Endothelial cell of umbilical vein (primary cell): ENCODE data around the gene TXNDC2. TPM values are rescaled to one million over a fixed set of nuclear protein-coding genes. Genes with fewer than 3 reads are reported as not detected.

Experiments
- BruUV-seq: library from RNA; stranded (reverse); fragments of 400-500 nt; replicated peaks from 2 replicates; lab custom pipeline; 2021; lab: Mats Ljungman, UMichigan
- CTCF ChIA-PET: fragments of 300-600, 350-600 bp; sonication (Branson Sonifier 250); formaldehyde crosslinking; loops from one replicate; lab custom pipeline; 2021; ENCODE audit warnings: antibody characterized with exemption, inconsistent platforms; lab: Charles Lee
- POLR2A ChIA-PET: fragments of 300-600, 350-600 bp; sonication (Branson Sonifier 250); formaldehyde crosslinking; loops from one replicate; lab custom pipeline; 2021; ENCODE audit warnings: antibody characterized with exemption, inconsistent platforms; lab: Charles Lee
- DNase-seq: peaks from one replicate; pipeline ENCODE4 v3.0.0-alpha.2; 2011; ENCODE audit warnings: low read depth, low spot score
- FAIRE-seq: peaks from 2 replicates; lab custom pipeline; 2011; peaks lifted over from hg19 to GRCh38; lab: Jason Lieb, UNC
- H2AFZ ChIP-seq: 2 replicates; pipeline ENCODE4 v1.6.0; 2012; ENCODE audit warnings: low read depth, low read length, control low read depth, inconsistent platforms
- H3K27ac ChIP-seq: 2 replicates; pipeline ENCODE4 v1.5.1; 2011; ENCODE audit warnings: low read depth, mild to moderate bottlenecking, control low read depth, low read length, moderate library complexity; ENCODE audit not compliant: insufficient read depth
- H3K27me3 ChIP-seq, 2 experiments: 2 replicates each; pipeline versions ENCODE4 v1.6.0 to v1.6.1; 2011; ENCODE audit warnings: low read length in 2 of 2, mixed read lengths in 1 of 2; ENCODE audit not compliant: control insufficient read depth in 2 of 2, insufficient read depth in 2 of 2
- H3K36me3 ChIP-seq, 2 experiments: 2 replicates in 1 of 2; 3 replicates in 1 of 2; pipeline ENCODE4 v1.5.1; 2011; ENCODE audit warnings: low read length in 2 of 2, mild to moderate bottlenecking in 1 of 2, moderate library complexity in 1 of 2; ENCODE audit not compliant: control insufficient read depth in 2 of 2, insufficient read depth in 2 of 2; ENCODE audit errors: extremely low read depth in 1 of 2
- H3K4me1 ChIP-seq: 3 replicates; pipeline ENCODE4 v1.5.1; 2011; ENCODE audit warnings: mild to moderate bottlenecking, low read length; ENCODE audit not compliant: control insufficient read depth, insufficient read depth; ENCODE audit errors: extremely low read depth
- H3K4me2 ChIP-seq: 2 replicates; pipeline ENCODE4 v1.6.1; 2011; ENCODE audit warnings: low read length, control low read depth, mixed read lengths; ENCODE audit not compliant: insufficient read depth
- H3K4me3 ChIP-seq, 3 experiments: fragments of 200-600 bp in 1 of 3; sonication (generic), shearing (Covaris generic) in 1 of 3; replicated peaks in 1 of 3; 2 replicates each; pipeline ENCODE4 v1.5.1; 2011 to 2016; ENCODE audit warnings: control low read depth in 3 of 3, low read length in 3 of 3, mild to moderate bottlenecking in 2 of 3, inconsistent platforms in 1 of 3, low read depth in 1 of 3, moderate library complexity in 1 of 3; ENCODE audit not compliant: insufficient read depth in 1 of 3
- H3K79me2 ChIP-seq: 2 replicates; pipeline ENCODE4 v1.6.0; 2012; ENCODE audit warnings: low read length, inconsistent platforms; ENCODE audit not compliant: control insufficient read depth, insufficient read depth
- H3K9ac ChIP-seq: replicated peaks from 2 replicates; pipeline ENCODE3; 2011; ENCODE audit warnings: low read length, control low read depth; ENCODE audit not compliant: insufficient read depth; ENCODE audit errors: extremely low read depth
- H3K9me1 ChIP-seq: replicated peaks from 3 replicates; pipeline ENCODE4 v1.6.0; 2011; ENCODE audit warnings: mild to moderate bottlenecking, low read length; ENCODE audit not compliant: control insufficient read depth, insufficient read depth; ENCODE audit errors: extremely low read depth
- H3K9me3 ChIP-seq: replicated peaks from 2 replicates; pipeline ENCODE4 v1.5.1; 2012; ENCODE audit warnings: low read length, inconsistent platforms; ENCODE audit not compliant: control insufficient read depth, insufficient read depth
- H4K20me1 ChIP-seq: replicated peaks from 2 replicates; pipeline ENCODE3; 2011; ENCODE audit warnings: mild to moderate bottlenecking, low read length; ENCODE audit not compliant: control insufficient read depth, insufficient read depth; ENCODE audit errors: extremely low read depth
- CTCF ChIP-seq, 2 donors: IDR thresholded peaks; 1 replicate in 1 of 2; 2 replicates in 1 of 2; pipeline ENCODE4 v1.5.1; 2011; ENCODE audit warnings: low read length in 2 of 2, mild to moderate bottlenecking in 2 of 2, moderate library complexity in 2 of 2, control low read depth in 1 of 2, inconsistent platforms in 1 of 2, low read depth in 1 of 2; ENCODE audit not compliant: insufficient read depth in 1 of 2; ENCODE audit errors: extremely low read depth in 1 of 2
- EZH2 ChIP-seq: IDR thresholded peaks from 2 replicates; pipeline ENCODE4 v1.6.1; 2012; ENCODE audit warnings: borderline replicate concordance, low read depth, mild to moderate bottlenecking, moderate library complexity, low read length, inconsistent platforms; ENCODE audit not compliant: severe bottlenecking
- FOS ChIP-seq: IDR thresholded peaks from 2 replicates; pipeline ENCODE4 v1.6.1; 2011; ENCODE audit warnings: mild to moderate bottlenecking, low read length, moderate library complexity, borderline replicate concordance; ENCODE audit not compliant: insufficient read depth
- GATA2 ChIP-seq: IDR thresholded peaks from 2 replicates; pipeline ENCODE4 v1.7.0; 2011; ENCODE audit warnings: low read depth, mild to moderate bottlenecking, moderate library complexity, mixed read lengths, low read length; ENCODE audit not compliant: insufficient read length, insufficient read depth
- JUN ChIP-seq: IDR thresholded peaks from 2 replicates; pipeline ENCODE4 v1.6.1; 2011; ENCODE audit warnings: borderline replicate concordance, low read depth; ENCODE audit not compliant: insufficient read length, insufficient read depth
- MAX ChIP-seq: IDR thresholded peaks from 2 replicates; pipeline ENCODE4 v1.6.1; 2011; ENCODE audit not compliant: insufficient read depth, insufficient read length
- MYC ChIP-seq: IDR thresholded peaks from one replicate; pipeline ENCODE4 v1.6.1; 2011; ENCODE audit warnings: mild to moderate bottlenecking, low read depth, low read length
- POLR2A ChIP-seq: IDR thresholded peaks from 2 replicates; pipeline ENCODE4 v1.6.1; 2012; ENCODE audit warnings: low read depth, mild to moderate bottlenecking, control low read depth, low read length
- POLR2AphosphoS5 ChIP-seq: IDR thresholded peaks from 2 replicates; pipeline ENCODE4 v1.6.1; 2012; ENCODE audit warnings: low read depth, mild to moderate bottlenecking, control low read depth, low read length, moderate library complexity; ENCODE audit not compliant: insufficient read depth
- dilution Hi-C: fragments of 300-500 bp; cut with MboI; formaldehyde crosslinking; loops from one replicate; pipeline ENCODE4 v1.15.0; 2019; ENCODE audit warnings: low sequenced_read_pairs; ENCODE audit not compliant: extremely low pct_ligation_motif_present
- intact Hi-C: fragments of 100-400 bp; cut with micrococcal nuclease; formaldehyde crosslinking; loops from one replicate; pipeline ENCODE4 v1.10.0; 2022
- polyA plus RNA-seq, 4 experiments: library from polyadenylated mRNA; depleted of rRNA in 3 of 4; stranded (reverse) in 3 of 4; unstranded in 1 of 4; fragments of >200 nt; gene quantifications; 2 replicates each; pipeline versions ENCODE4 v1.2.1 to v1.2.3, GENCODE V29; 2011 to 2012; ENCODE audit warnings: missing spikeins in 1 of 4
- total RNA-seq: library from RNA; stranded (reverse); gene quantifications from 2 replicates; pipeline ENCODE4 v1.2.3, GENCODE V29; 2021

Gene TXNDC2
- total and polyA plus RNA-seq, 2 donors (not counting 3 experiments of a cell fraction or from before 2014, with no cell fraction given): 0.12 TPM; not detected in 1

DNA sequence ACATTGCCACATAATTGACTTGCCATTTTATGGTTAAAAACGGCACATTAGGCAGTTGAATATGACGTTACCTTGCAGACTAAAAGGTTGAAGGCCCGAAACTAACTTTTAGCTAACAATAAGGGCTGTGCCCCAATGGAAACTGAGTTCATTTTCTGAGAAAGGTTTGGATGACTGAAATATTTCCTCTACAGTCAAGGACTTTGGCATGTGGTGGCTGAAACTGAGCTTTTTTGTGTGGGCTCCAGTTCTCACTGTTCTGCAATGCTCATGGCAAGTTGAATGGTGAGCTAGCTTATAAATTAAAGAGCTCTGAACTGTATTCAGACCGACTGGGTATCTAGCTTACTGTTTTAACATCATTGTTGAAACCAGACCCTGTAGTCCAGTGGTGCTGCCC is 23.8 kb upstream of the TXNDC2 start:
- FAIRE-seq (no peak), DNase-seq (no peak)
- no peaks in the 10 kb centered on the region for H3K9me1 ChIP-seq
- no peaks in the 10 kb centered on the region for H3K9me3 ChIP-seq
- CTCF ChIA-PET: interaction anchor here (1.2 to 2.1 kb wide), 2 partner anchors 9 to 178 kb away, joined by 3 to 5 read pairs; no protein-coding TSS in a partner anchor
- dilution Hi-C loops (no loop called here), intact Hi-C loops (no loop called here)
- H4K20me1 ChIP-seq: no peaks in the 10 kb centered on the region
- TF ChIP-seq JUN (no peak), POLR2A (no peak), POLR2AphosphoS5 (no peak), MYC (no peak), EZH2 (no peak), CTCF (IDR thresholded peaks at IDR 0.05; ENCODE audit: extremely low read depth in 1 of 2, insufficient read depth in 1 of 2, low read depth in 1 of 2, low read length in 2 of 2) (no peak), GATA2 (no peak), MAX (no peak), FOS (no peak)
- POLR2A ChIA-PET: interaction anchor here (0.6 kb wide), 1 partner anchor 903 kb away, joined by 5 read pairs; no protein-coding TSS in a partner anchor
- H3K27ac ChIP-seq: no peak overlapping the region
- H2AFZ ChIP-seq: no peak overlapping the region
- H3K79me2 ChIP-seq: no peaks in the 10 kb centered on the region
- no peak overlapping the region for H3K4me2 ChIP-seq
- no peak overlapping the region for H3K9ac ChIP-seq
- no peaks in the 10 kb centered on the region for H3K4me1 ChIP-seq
- no TSS peak for BruUV-seq
- no peak overlapping the region for H3K4me3 ChIP-seq
- H3K27me3 ChIP-seq: no peaks in the 10 kb centered on the region
- peaks cover 0 to 2% of the 10 kb centered on the region in 2 experiments for H3K36me3 ChIP-seq
